ENCODE results near the gene REXO4. TPM values are rescaled to one million over a fixed set of nuclear protein-coding genes. Genes with fewer than 3 reads are reported as not detected.

REXO4 gene
- total and polyA plus RNA-seq, 2 of the 8 experiments (the other 6 are each of a cell fraction or from before 2014, with no cell fraction given), result 19.1 to 38.3 TPM

- no peak; the same call in 1 of the 2 replicates for TF ChIP-seq EGR1 (IDR thresholded peaks at IDR 0.05; ENCODE audit: borderline replicate concordance, low read depth, low read length)
- no peak for TF ChIP-seq USF2 (IDR thresholded peaks at IDR 0.05; ENCODE audit: low read length)
- no peak for TF ChIP-seq SIRT6 (IDR thresholded peaks at IDR 0.05; ENCODE audit: low read length)
- peak; percentile 71 for TF ChIP-seq KDM4A (IDR thresholded peaks at IDR 0.05; ENCODE audit: low read depth, low read length, severe bottlenecking)
- no peak for TF ChIP-seq CBX5 (IDR thresholded peaks at IDR 0.05; ENCODE audit: low read depth, low read length)
- TF ChIP-seq CEBPB (IDR thresholded peaks at IDR 0.05; ENCODE audit: low read depth, low read length), result no peak
- no peak for TF ChIP-seq SP4 (IDR thresholded peaks at IDR 0.05; ENCODE audit: low read length)
- no peak for TF ChIP-seq SRF (IDR thresholded peaks at IDR 0.05; ENCODE audit: low read depth, low read length)
- TF ChIP-seq ATF3 (IDR thresholded peaks at IDR 0.05; ENCODE audit: insufficient read depth, low read depth, low read length), result no peak
- 0 out of 2 replicates have a peak, but pooled peaks have one; percentile 46 for TF ChIP-seq KDM1A (IDR thresholded peaks at IDR 0.05; ENCODE audit: borderline replicate concordance, low read length)
- peak; percentile 8; the same call in 1 of the 2 replicates for TF ChIP-seq CREB1 (IDR thresholded peaks at IDR 0.05)
- 0 out of 2 replicates have a peak, but pooled peaks have one; percentile 7 for TF ChIP-seq PHF8 (conservative IDR thresholded peaks at IDR 0.05; ENCODE audit: low read depth, low read length)
- TF ChIP-seq GTF2F1 (IDR thresholded peaks at IDR 0.05; ENCODE audit: borderline replicate concordance, low read depth, low read length), result no peak
- no peak for TF ChIP-seq RBBP5 (IDR thresholded peaks at IDR 0.05; ENCODE audit: borderline replicate concordance, low read depth, low read length)
- TF ChIP-seq POLR2A (IDR thresholded peaks at IDR 0.05; ENCODE audit: control extremely low read depth in 1 of 2, low read depth in 2 of 2, low read length in 2 of 2), result no peak
- TF ChIP-seq E2F6 (IDR thresholded peaks at IDR 0.05), result peak; percentile 92; the same call in 1 of the 2 replicates
- peak; percentile 28 for TF ChIP-seq TAF7 (optimal IDR thresholded peaks at IDR 0.05; ENCODE audit: borderline replicate concordance, low read depth, low read length)
- TF ChIP-seq MAFK (IDR thresholded peaks at IDR 0.05; ENCODE audit: low read depth, low read length), result no peak
These were observed 11.9 kb upstream of the REXO4 start (continued) for GRCh38 chr9:133429641-133430161.

Data from H1 (cell line).